Fibroblast of the aortic adventitia (primary cell): Measurements from ENCODE around the gene CDC42BPA. TPM values are rescaled to one million over a fixed set of nuclear protein-coding genes. Genes with fewer than 3 reads are reported as not detected.

ENCODE experiments used
- DNase-seq: peaks from one replicate; pipeline ENCODE4 v3.0.0-alpha.2; 2010; ENCODE audit warnings: low read depth
- H3K4me3 ChIP-seq: 2 replicates; pipeline ENCODE4 v1.5.1; 2011; ENCODE audit warnings: low read depth, mild to moderate bottlenecking, control low read depth, low read length, moderate library complexity
- CTCF ChIP-seq: IDR thresholded peaks from 2 replicates; pipeline ENCODE4 v1.5.1; 2011; ENCODE audit warnings: mild to moderate bottlenecking, low read length, control low read depth, inconsistent platforms; ENCODE audit not compliant: insufficient read depth
- total RNA-seq: library from RNA; depleted of rRNA; stranded (reverse); fragments of >200 nt; gene quantifications from 2 replicates; pipeline ENCODE4 v1.2.3, GENCODE V29; 2012; ENCODE audit warnings: low replicate concordance

Gene CDC42BPA
- total RNA-seq, 1 donor: 82.5 TPM

- H3K4me3 ChIP-seq: no peak overlapping the region
- TF ChIP-seq CTCF: no peak
- DNase-seq: no peak
Measured at GRCh38 chr1:226982451-226983177, 335.7 kb downstream of the CDC42BPA start.

- DNase-seq: no peak
- no peak overlapping the region for H3K4me3 ChIP-seq
- TF ChIP-seq CTCF: no peak
Measured at GRCh38 chr1:226981838-226982237, 336.5 kb downstream of the CDC42BPA start.

GRCh38 chr1:226981386-226981817 lies 336.9 kb downstream of the CDC42BPA start:
- no peak for DNase-seq
- no peak for TF ChIP-seq CTCF
- no peak overlapping the region for H3K4me3 ChIP-seq

- no peak for DNase-seq
- no peak for TF ChIP-seq CTCF
- no peak overlapping the region for H3K4me3 ChIP-seq
Measured at GRCh38 chr1:226980565-226981385, 337.5 kb downstream of the CDC42BPA start.

- DNase-seq: no peak
- no peak for TF ChIP-seq CTCF
- H3K4me3 ChIP-seq: no peak overlapping the region
Measured at GRCh38 chr1:226980122-226980560, 338.2 kb downstream of the CDC42BPA start.

- no peak overlapping the region for H3K4me3 ChIP-seq
- TF ChIP-seq CTCF: no peak
- no peak for DNase-seq
Measured at GRCh38 chr1:226979517-226980121, 338.7 kb downstream of the CDC42BPA start.
